ENCODE data around the gene SORCS2.

DNA sequence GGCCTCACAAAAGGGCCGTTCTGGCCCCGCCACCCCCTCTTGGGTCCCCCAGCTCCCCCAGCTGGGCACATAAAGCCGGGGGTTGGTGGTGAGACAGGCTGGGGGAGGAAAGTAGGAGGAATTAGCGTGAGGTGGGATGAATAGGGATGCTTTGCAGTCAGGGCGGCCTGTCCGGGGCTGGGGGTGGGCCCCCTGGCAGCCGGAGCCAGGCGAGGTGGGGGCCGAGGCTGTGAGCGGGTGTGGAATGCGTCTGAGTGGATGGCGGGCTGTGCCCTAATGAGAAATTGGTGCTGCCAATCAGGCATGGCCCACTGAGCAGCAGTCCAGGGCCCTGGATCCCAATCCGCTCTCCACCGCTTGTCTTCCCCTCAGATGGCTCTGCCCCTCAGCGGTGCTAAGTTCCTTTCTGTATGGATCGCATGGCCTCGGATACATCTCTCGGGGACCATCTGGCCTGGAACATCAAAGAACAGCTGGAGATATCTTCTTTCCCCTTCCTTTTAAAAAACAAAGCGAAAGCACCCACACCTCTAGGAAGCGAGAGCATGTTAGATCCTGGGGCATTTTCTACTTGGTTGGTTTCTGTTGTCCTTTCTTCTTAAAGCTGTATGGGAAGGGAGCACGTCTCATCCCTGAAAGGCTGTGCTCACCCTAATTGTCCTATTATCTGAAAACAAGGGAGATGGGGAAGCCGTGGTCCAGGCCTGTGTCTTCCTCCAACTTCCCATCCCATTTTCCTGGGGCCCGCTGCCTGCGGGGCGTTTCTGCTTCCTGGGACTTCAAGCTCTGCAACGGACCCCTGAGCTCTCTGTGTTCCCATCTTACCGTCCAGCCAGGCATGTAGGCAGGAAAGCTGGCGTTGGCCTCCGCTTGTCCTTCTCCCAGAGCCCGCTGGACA lies 106.9 kb downstream of the SORCS2 start:
- no peak for TF ChIP-seq FOXM1 (IDR thresholded peaks at IDR 0.05; ENCODE audit: borderline replicate concordance, low read depth)
- no peak for TF ChIP-seq TAF1 (IDR thresholded peaks at IDR 0.05; ENCODE audit: low read depth)
- TF ChIP-seq, protein P1, sequence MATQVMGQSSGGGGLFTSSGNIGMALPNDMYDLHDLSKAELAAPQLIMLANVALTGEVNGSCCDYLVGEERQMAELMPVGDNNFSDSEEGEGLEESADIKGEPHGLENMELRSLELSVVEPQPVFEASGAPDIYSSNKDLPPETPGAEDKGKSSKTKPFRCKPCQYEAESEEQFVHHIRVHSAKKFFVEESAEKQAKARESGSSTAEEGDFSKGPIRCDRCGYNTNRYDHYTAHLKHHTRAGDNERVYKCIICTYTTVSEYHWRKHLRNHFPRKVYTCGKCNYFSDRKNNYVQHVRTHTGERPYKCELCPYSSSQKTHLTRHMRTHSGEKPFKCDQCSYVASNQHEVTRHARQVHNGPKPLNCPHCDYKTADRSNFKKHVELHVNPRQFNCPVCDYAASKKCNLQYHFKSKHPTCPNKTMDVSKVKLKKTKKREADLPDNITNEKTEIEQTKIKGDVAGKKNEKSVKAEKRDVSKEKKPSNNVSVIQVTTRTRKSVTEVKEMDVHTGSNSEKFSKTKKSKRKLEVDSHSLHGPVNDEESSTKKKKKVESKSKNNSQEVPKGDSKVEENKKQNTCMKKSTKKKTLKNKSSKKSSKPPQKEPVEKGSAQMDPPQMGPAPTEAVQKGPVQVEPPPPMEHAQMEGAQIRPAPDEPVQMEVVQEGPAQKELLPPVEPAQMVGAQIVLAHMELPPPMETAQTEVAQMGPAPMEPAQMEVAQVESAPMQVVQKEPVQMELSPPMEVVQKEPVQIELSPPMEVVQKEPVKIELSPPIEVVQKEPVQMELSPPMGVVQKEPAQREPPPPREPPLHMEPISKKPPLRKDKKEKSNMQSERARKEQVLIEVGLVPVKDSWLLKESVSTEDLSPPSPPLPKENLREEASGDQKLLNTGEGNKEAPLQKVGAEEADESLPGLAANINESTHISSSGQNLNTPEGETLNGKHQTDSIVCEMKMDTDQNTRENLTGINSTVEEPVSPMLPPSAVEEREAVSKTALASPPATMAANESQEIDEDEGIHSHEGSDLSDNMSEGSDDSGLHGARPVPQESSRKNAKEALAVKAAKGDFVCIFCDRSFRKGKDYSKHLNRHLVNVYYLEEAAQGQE (IDR thresholded peaks at IDR 0.05; ENCODE audit: low read depth), result no peak
- TF ChIP-seq, protein P2, sequence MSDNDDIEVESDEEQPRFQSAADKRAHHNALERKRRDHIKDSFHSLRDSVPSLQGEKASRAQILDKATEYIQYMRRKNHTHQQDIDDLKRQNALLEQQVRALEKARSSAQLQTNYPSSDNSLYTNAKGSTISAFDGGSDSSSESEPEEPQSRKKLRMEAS (IDR thresholded peaks at IDR 0.05), result no peak
- no peak for TF ChIP-seq YY1 (IDR thresholded peaks at IDR 0.05; ENCODE audit: low read depth)

All from Ishikawa (cell line).